Stimulated activated CD4-positive, alpha-beta T cell treated with anti-CD3 and anti-CD28 coated beads, Interleukin-15, amount 100 ng/mL, for 1 hour (primary cell): Measurements from ENCODE around the gene GRIA3.
"Not testable (repeated sequence)": the region's sequence is repeated elsewhere in the genome, so short reads cannot be mapped to it uniquely, and the experiment has no call there.

ENCODE experiments used
- DNase-seq, 2 donors: peaks; one replicate each; pipeline ENCODE4 v3.0.0-alpha.2; 2020; ENCODE audit warnings: low read depth in 1 of 2, low spot score in 1 of 2

Gene GRIA3

GRCh38 chrX:123518791-123519190, 334.7 kb downstream of the GRIA3 start:
- DNase-seq = no peak

GRCh38 chrX:123525123-123525725, 341.1 kb downstream of the GRIA3 start:
- DNase-seq = no peak

- DNase-seq = not testable (repeated sequence)
Measured at GRCh38 chrX:123530726-123531125, 346.6 kb downstream of the GRIA3 start.
